ENCODE data around the gene CSNK1D.

DNA sequence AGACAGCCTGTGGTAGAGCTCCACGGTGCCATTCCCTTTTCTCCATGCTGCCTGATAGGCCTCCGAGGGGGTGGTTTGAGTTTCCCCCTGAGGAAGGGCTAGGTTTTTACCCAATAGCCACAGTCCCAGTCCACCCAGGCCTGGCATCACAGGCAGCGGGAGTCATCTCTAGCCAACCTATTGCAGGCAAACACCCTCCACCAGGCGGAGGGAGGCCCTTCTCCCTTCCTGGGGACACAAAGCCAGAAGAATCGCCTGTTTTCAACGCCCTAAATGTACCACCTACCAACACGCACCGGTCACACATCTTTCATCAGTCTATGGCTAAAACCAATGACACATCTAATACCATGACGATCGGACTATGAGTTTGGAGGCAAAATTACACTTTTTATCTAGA, 7.4 kb downstream of the CSNK1D start:
- no peak for TF ChIP-seq CTCF (IDR thresholded peaks at IDR 0.05)
- no peak for TF ChIP-seq POLR2A (IDR thresholded peaks at IDR 0.05)
